CD14-positive monocyte (primary cell): ENCODE results near the gene GAS6. TPM values are rescaled to one million over a fixed set of nuclear protein-coding genes. Genes with fewer than 3 reads are reported as not detected.

ENCODE experiments used
- DNase-seq, 3 donors: peaks; one replicate each; pipeline ENCODE4 v3.0.0-alpha.2; 2011 to 2022
- H2AFZ ChIP-seq: 2 replicates; pipeline ENCODE4 v1.6.0; 2012; ENCODE audit warnings: mild to moderate bottlenecking, low read depth, low read length, inconsistent platforms; ENCODE audit not compliant: insufficient read depth, poor library complexity, severe bottlenecking
- H3K27ac ChIP-seq, 2 donors: 1 replicate in 1 of 2; 2 replicates in 1 of 2; pipeline ENCODE4 v1.5.1; 2012 to 2013; ENCODE audit warnings: low read length in 2 of 2, control low read depth in 1 of 2, inconsistent platforms in 1 of 2, low read depth in 1 of 2, mild to moderate bottlenecking in 1 of 2
- H3K27me3 ChIP-seq, 2 donors: one replicate each; pipeline versions ENCODE4 v1.6.0 to v1.6.1; 2011 to 2013; ENCODE audit warnings: low read length in 2 of 2; ENCODE audit not compliant: control insufficient read depth in 2 of 2, insufficient read depth in 2 of 2
- H3K36me3 ChIP-seq, 2 donors: replicated peaks in 1 of 2; 1 replicate in 1 of 2; 2 replicates in 1 of 2; pipeline versions ENCODE4 v1.5.1 to v1.6.1; 2012 to 2013; ENCODE audit warnings: low read length in 2 of 2, control low read depth in 1 of 2, inconsistent platforms in 1 of 2, mild to moderate bottlenecking in 1 of 2; ENCODE audit not compliant: insufficient read depth in 2 of 2, control insufficient read depth in 1 of 2
- H3K4me1 ChIP-seq, 2 donors: 1 replicate in 1 of 2; 2 replicates in 1 of 2; pipeline versions ENCODE4 v1.5.1 to v1.6.1; 2012 to 2013; ENCODE audit warnings: low read length in 2 of 2, control low read depth in 1 of 2, inconsistent platforms in 1 of 2, mild to moderate bottlenecking in 1 of 2, moderate library complexity in 1 of 2; ENCODE audit not compliant: insufficient read depth in 2 of 2, control insufficient read depth in 1 of 2
- H3K4me2 ChIP-seq: replicated peaks from 2 replicates; pipeline ENCODE3; 2012; ENCODE audit warnings: low read length, moderate library complexity, mild to moderate bottlenecking; ENCODE audit not compliant: poor library complexity, severe bottlenecking; ENCODE audit errors: extremely low read depth
- H3K4me3 ChIP-seq, 3 experiments: fragments of 200-600 bp in 1 of 3; sonication (generic) in 1 of 3; replicated peaks in 1 of 3; 1 replicate in 2 of 3; 2 replicates in 1 of 3; pipeline ENCODE4 v1.5.1; 2011 to 2013; ENCODE audit warnings: low read length in 3 of 3, mild to moderate bottlenecking in 3 of 3, control low read depth in 2 of 3, low read depth in 2 of 3, inconsistent platforms in 1 of 3, moderate library complexity in 1 of 3
- H3K79me2 ChIP-seq: 2 replicates; pipeline ENCODE4 v1.6.0; 2012; ENCODE audit warnings: mild to moderate bottlenecking, control low read depth, inconsistent platforms, low read length, moderate library complexity; ENCODE audit not compliant: insufficient read depth
- H3K9ac ChIP-seq: 2 replicates; pipeline ENCODE4 v1.6.0; 2017; ENCODE audit warnings: low read length, mild to moderate bottlenecking; ENCODE audit not compliant: insufficient read depth, poor library complexity, severe bottlenecking
- H3K9me3 ChIP-seq, 2 donors: replicated peaks in 1 of 2; 1 replicate in 1 of 2; 2 replicates in 1 of 2; pipeline versions ENCODE4 v1.5.1 to v1.6.1; 2012 to 2013; ENCODE audit warnings: low read length in 2 of 2, control low read depth in 1 of 2; ENCODE audit not compliant: control insufficient read depth in 1 of 2, insufficient read depth in 1 of 2
- H4K20me1 ChIP-seq: 2 replicates; pipeline ENCODE4 v1.6.0; 2012; ENCODE audit warnings: mild to moderate bottlenecking, low read length, control low read depth, moderate library complexity; ENCODE audit not compliant: insufficient read depth
- H3K27ac Mint-ChIP-seq, 7 donors: one replicate each; pipeline ENCODE4 v1.8.0; 2020; ENCODE audit warnings: mild to moderate bottlenecking in 7 of 7, mixed read lengths in 7 of 7, moderate library complexity in 6 of 7, inconsistent platforms in 2 of 7
- H3K27me3 Mint-ChIP-seq, 3 donors: one replicate each; pipeline ENCODE4 v1.8.0; 2021 to 2022; ENCODE audit warnings: low read depth in 3 of 3, mild to moderate bottlenecking in 3 of 3, mixed read lengths in 3 of 3, moderate library complexity in 3 of 3, inconsistent platforms in 1 of 3
- H3K36me3 Mint-ChIP-seq, 2 donors: one replicate each; pipeline ENCODE4 v1.8.0; 2020; ENCODE audit warnings: mixed read lengths in 2 of 2, inconsistent platforms in 1 of 2, mild to moderate bottlenecking in 1 of 2
- H3K4me1 Mint-ChIP-seq: one replicate; pipeline ENCODE4 v1.8.0; 2020; ENCODE audit warnings: mild to moderate bottlenecking, mixed read lengths
- H3K4me3 Mint-ChIP-seq, 2 donors: one replicate each; pipeline ENCODE4 v1.8.0; 2020; ENCODE audit warnings: mild to moderate bottlenecking in 2 of 2, mixed read lengths in 2 of 2, moderate library complexity in 1 of 2
- H3K9me3 Mint-ChIP-seq, 7 donors: one replicate each; pipeline ENCODE4 v1.8.0; 2020 to 2022; ENCODE audit warnings: mixed read lengths in 7 of 7, mild to moderate bottlenecking in 6 of 7, moderate library complexity in 6 of 7, inconsistent platforms in 2 of 7
- CTCF ChIP-seq: fragments of 200-600 bp; IDR thresholded peaks from one replicate; pipeline ENCODE4 v1.8.0; 2022; ENCODE audit warnings: antibody characterized with exemption, mild to moderate bottlenecking
- WGBS: methylation state at CpG from one replicate; pipeline ENCODE4 v1.1.5; 2013; ENCODE audit warnings: missing lambda C conversion rate; ENCODE audit not compliant: insufficient coverage; 5-methylcytosine and 5-hydroxymethylcytosine counted together
- intact Hi-C, 2 donors: fragments of 100-400 bp; cut with micrococcal nuclease; formaldehyde crosslinking; loops; one replicate each; pipeline versions ENCODE4 v1.15.0 to v1.15.1; 2023
- polyA plus RNA-seq, 3 donors: library from polyadenylated mRNA; depleted of rRNA in 1 of 3; unstranded in 2 of 3; stranded (reverse) in 1 of 3; fragments of 300-500 nt in 2 of 3; fragments of >200 nt in 1 of 3; fragmentation: Illumina TruSeq in 2 of 3; gene quantifications; 1 replicate in 2 of 3; 2 replicates in 1 of 3; pipeline ENCODE4 v1.2.3, GENCODE V29; 2012 to 2021

Gene GAS6
- polyA plus RNA-seq, 3 donors, result 1.8 to 7.5 (median 1.9) TPM

GRCh38 chr13:113860051-113860664 is 3.7 kb downstream of the GAS6 start:
- Mint-ChIP-seq H3K9me3 (peaks cover 4 to 11% (median 6%) of the 10 kb centered on the region in 7 donors), H3K27me3 (peaks cover 21 to 39% (median 26%) of the 10 kb centered on the region in 3 donors), H3K4me3 (no peak overlapping the region)

More at GRCh38 chr13:113860051-113860664, 3.7 kb downstream of the GAS6 start:
- Histone ChIP-seq H3K4me3 (no peak overlapping the region), H3K79me2 (no peaks in the 10 kb centered on the region), H3K4me2 (no peak overlapping the region), H3K27me3 (peaks cover 9 to 20% of the 10 kb centered on the region in 2 donors), H3K9ac (no peak overlapping the region), H3K9me3 (no peaks in the 10 kb centered on the region), H3K36me3 (no peaks in the 10 kb centered on the region), H3K27ac (no peak overlapping the region), H4K20me1 (no peaks in the 10 kb centered on the region), H3K4me1 (peaks cover 20 to 34% of the 10 kb centered on the region in 2 donors), H2AFZ (no peak overlapping the region)
- WGBS, result 86% methylated on average over 8 of the region's 12 CpGs
- H3K27ac Mint-ChIP-seq, result peak overlapping the region in 2 of 7 donors; percentile 50 to 65
- H3K36me3 Mint-ChIP-seq, result peaks cover 11 to 12% of the 10 kb centered on the region in 2 donors
- intact Hi-C loops, result no loop called here
- TF ChIP-seq CTCF, result no peak
- H3K4me1 Mint-ChIP-seq, result peaks cover 25% of the 10 kb centered on the region
- no peak for DNase-seq
